ENCODE measurements around the gene CXCL14.

The CXCL14 gene

DNA sequence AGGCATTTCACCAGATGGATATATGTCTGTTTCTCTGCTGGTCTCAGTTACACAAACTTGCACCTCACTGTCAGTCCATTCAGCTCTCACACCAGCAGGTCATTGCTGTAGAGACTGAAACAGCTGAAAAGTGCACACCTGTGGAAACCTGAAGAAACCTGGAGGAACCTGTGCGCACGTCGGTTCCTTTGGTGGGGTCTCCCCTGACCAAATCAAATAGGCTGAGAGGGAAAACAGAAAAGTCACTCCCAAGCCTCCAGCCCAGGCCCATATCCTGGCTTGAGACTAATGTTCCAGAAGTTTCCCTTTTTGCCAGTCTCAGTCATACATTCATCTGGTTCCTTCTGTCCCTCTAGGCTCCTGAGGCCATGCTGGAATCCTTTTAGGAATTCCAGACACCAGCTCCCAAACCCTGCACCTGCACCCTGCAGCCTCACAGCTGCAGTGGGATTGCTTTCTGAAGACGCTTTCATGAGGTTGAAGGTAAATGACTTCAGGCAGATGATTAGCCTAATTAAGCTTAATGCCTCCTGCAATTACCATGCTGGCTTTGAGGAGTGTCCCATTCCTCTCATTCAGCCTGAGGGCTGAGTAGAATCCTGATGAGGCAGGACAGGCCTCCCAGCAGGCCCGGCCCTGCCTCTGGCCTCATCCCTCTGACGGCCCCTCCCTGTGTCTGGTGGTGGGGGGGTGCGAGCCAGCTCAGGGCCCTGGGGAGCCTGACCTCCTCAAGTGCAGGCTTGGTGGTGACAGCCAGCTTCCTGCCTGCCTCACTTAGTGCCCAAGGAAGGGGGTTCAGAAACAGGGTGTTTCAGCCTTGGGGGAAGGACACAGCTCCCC lies 24.3 kb upstream of the CXCL14 start:
- no peak overlapping the region for H3K27ac Mint-ChIP-seq
- H3K4me1 Mint-ChIP-seq, result no peaks in the 10 kb centered on the region
- DNase-seq, result no peak
- H3K9me3 Mint-ChIP-seq, result no peaks in the 10 kb centered on the region
- H3K27me3 Mint-ChIP-seq, result peaks cover 17% of the 10 kb centered on the region
- H3K4me3 Mint-ChIP-seq, result no peak overlapping the region
- no peaks in the 10 kb centered on the region for H3K36me3 Mint-ChIP-seq
- CTCF ChIA-PET, result no interaction called here

DNA sequence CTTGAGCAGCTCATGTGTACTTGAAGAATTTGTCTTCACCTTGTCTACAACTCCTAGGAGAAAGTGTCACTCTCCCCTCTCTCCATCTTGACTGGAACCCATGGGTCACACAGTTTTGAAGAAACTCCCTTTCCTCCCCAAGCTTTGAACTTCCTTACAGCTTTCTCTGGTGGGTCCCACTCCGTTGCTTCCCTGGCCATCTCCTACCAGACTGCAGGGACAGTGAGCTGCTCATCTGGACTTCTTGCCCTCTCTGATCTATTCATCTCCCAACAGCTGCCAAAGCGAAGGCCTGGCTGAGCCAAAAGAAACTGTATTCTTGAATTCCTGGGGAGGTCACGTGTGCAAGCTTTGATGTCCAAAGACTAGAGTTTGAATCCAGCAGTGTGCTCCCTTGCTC lies 22.7 kb upstream of the CXCL14 start:
- Mint-ChIP-seq H3K4me3 (no peak overlapping the region), H3K27ac (no peak overlapping the region), H3K4me1 (no peaks in the 10 kb centered on the region), H3K36me3 (no peaks in the 10 kb centered on the region), H3K9me3 (no peaks in the 10 kb centered on the region), H3K27me3 (peaks cover 11% of the 10 kb centered on the region)
- DNase-seq, result no peak
- CTCF ChIA-PET, result no interaction called here

DNA sequence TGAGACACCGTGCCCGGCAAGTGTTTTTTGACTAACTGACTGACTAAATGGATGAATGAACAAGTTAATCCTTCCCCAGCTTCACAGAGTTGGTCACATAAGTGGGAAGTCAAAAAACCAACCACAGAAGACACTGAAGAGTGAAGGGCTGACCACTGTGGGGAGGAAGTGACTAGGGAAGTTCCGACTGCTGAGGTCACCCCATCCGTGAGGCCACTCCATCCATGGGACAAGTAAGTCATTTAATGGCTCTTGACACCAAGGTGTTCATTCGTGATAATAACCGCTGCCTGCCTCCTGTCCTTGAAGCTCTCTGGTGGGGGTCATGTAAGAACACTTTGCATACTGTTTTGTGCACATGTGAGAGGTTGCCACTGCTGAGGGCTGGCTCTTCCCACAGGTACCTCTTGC lies 22.2 kb upstream of the CXCL14 start:
- H3K9me3 Mint-ChIP-seq, result no peaks in the 10 kb centered on the region
- H3K36me3 Mint-ChIP-seq, result no peaks in the 10 kb centered on the region
- CTCF ChIA-PET, result no interaction called here

DNA sequence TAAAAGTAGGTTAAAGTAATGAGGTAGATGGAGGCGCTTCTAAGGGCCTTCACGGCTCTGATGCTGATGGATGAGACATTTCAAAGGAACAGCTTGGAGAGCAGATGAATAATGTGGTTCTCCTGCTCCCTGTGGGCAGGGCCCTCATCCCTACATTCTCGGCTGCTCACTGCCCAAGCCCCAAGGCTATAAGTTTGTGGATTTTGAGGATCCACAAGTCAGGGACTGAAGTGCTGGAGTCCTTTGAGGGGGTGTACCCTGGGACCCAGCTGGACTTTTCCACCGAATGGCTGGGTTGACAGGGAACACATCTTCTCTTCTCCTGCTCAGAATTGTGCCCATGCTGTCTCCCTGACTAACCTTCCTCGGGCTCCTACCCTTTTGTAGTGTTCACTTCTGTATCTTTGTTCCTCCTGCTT lies 21.4 kb upstream of the CXCL14 start:
- no peak for DNase-seq
- H3K4me3 Mint-ChIP-seq, result no peak overlapping the region
- H3K36me3 Mint-ChIP-seq, result no peaks in the 10 kb centered on the region

More for the DNA sequence above, 22.2 kb upstream of the CXCL14 start:
- Mint-ChIP-seq H3K4me1 (no peaks in the 10 kb centered on the region), H3K27ac (no peak overlapping the region), H3K27me3 (peaks cover 9% of the 10 kb centered on the region), H3K4me3 (no peak overlapping the region)
- no peak for DNase-seq

DNA sequence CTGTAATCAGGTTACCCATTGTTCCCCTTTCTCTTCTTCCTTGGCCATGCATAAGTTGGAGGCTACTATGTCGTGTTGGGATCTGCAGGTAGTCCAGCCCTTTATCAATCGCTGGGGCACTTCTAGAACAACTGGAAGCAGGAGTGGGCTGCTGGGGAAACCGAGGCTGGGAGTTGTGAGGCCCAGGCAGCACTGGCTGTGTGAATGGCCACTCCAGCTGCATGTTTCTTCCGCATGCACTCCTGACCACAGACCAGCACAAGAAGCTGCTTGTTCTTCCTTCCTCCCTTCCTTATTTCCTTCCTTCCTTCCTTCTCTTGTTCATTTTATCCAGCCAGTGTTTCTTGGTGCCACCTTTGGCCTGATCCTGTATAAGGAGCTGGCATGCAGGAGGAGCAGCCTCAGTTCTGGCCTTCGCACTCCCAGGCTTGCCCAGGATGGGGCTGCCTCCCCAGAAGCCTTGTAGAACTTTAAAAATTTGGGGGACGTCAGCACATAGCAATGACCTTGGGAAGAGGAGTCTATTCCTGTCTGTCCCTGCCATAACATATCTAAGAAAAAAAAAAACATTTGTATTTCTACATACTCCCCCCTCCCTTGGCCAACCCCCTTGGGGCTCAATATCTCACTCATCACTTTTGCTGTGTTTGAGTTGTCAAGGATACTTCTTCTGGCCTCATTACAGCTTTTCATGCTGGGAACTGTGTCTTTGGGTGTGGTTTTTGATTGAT lies 20.8 kb upstream of the CXCL14 start:
- Mint-ChIP-seq H3K4me1 (no peaks in the 10 kb centered on the region), H3K27ac (no peak overlapping the region), H3K4me3 (no peak overlapping the region), H3K9me3 (no peaks in the 10 kb centered on the region), H3K36me3 (no peaks in the 10 kb centered on the region), H3K27me3 (peaks cover 17% of the 10 kb centered on the region)
- CTCF ChIA-PET, result no interaction called here
- no peak for DNase-seq

More for the DNA sequence above, 21.4 kb upstream of the CXCL14 start:
- Mint-ChIP-seq H3K9me3 (no peaks in the 10 kb centered on the region), H3K27ac (no peak overlapping the region), H3K27me3 (peaks cover 12% of the 10 kb centered on the region), H3K4me1 (no peaks in the 10 kb centered on the region)
- CTCF ChIA-PET, result no interaction called here

DNA sequence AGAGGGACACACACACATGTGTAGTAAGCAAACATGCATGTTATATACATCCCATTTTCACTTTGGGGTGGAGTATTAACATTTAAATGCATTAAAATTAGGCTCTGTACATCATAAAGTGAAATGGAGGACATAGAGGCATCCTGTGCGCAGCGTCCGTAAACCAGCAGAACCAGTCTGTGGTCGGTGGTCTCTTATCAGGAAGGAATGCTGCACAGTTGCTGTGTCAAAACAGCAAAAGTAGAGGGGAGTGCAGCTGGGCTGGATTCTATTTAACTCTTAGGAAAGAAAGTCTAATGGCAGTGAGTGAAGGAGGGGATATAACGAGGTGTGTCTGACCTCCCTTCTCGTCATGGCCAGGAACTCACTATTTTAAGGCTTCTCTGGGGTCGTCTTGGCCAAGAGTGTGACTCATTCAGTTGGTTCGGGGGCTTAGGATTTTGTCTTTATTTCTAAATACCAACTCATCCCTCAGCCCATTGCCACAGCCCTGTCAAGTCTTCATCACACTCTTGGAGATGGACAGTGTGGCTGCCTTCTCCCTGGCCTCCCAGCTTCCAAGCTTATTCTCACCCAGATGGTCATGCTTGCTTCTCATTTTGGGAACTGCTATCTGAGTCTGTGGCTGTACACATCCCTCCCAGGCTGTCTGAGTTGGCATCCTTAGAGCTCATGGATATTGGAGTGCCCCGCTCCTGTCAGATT lies 20.1 kb upstream of the CXCL14 start:
- DNase-seq, result no peak
- Mint-ChIP-seq H3K4me1 (no peaks in the 10 kb centered on the region), H3K9me3 (no peaks in the 10 kb centered on the region), H3K36me3 (no peaks in the 10 kb centered on the region), H3K27me3 (peaks cover 15% of the 10 kb centered on the region), H3K27ac (no peak overlapping the region), H3K4me3 (no peak overlapping the region)
- CTCF ChIA-PET, result no interaction called here

DNA sequence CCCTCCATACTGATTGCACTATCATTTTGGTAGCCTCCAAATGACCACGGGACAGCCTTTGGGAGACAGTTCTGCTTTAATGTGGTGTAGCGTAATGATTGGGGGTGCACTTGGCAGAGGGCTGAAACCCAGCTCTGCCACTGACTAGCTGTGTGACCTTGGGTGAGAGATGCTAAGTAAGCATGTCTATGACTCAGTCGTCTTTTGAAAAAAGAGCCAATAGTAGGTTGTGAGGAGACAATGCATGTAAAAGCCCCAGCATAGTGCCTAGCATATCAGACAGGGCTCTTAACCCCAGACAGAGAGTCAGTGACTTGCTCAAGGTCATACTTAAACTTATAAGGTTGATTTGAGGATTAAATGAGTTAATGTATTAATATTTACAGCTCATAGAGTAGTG lies 18.0 kb upstream of the CXCL14 start:
- CTCF ChIA-PET, result no interaction called here
- DNase-seq, result no peak
- Mint-ChIP-seq H3K9me3 (no peaks in the 10 kb centered on the region), H3K27me3 (peaks cover 22% of the 10 kb centered on the region), H3K36me3 (no peaks in the 10 kb centered on the region), H3K27ac (no peak overlapping the region), H3K4me3 (no peak overlapping the region), H3K4me1 (no peaks in the 10 kb centered on the region)

DNA sequence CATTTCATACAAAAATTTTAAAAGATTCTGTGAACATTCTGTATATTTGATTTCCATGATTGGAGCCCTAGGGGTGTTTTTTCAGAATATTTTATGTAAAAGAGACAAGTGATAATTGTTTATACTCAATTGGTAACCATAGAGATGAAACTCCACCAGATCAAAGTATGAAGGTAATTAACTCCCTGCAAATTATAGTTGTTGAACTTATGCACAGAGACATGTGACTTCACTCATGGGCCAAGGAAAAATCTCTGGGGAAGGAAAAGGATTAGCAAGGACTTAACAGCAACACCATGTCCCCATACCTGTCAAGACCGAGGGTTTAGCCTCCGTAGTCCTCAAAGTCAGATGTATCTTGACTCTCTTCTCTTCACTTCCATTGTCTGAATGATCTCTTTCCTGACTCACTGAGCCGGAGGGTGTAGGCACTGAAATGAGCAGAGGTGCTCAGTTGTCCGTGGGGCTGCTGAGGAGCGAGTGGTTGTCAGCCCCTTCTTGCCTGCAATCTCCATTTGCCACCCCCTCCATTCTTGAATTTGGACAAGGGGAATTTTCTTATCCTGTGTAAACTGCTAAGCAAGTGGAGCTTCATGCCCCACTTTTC lies 17.5 kb upstream of the CXCL14 start:
- Mint-ChIP-seq H3K27me3 (peaks cover 21% of the 10 kb centered on the region), H3K4me1 (no peaks in the 10 kb centered on the region)
- CTCF ChIA-PET, result no interaction called here

DNA sequence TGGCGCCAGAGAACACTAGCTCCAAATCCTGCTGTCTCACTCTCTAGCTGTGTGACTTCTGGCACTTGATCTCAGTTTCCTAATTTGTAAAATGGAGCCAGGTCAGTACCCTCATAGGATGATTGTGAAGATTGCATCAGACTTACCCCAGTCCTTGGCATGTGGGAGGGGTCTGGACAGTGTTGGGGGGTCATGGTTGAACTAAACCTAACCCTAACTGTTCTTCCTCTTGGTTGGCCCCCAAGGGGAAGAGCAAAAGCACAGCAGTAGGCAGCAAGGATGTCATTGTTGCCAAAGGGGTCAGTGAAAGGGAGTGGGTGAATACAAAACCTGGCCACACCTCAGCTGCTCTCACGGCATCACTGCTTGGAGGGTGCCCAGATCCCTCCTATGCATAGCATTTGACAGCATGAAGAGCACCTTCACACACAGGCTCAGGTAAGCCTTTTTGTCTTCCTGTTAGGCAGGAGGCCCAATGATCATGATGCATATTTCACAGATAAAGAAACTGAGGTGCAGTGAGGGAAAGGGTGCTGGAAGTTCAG lies 15.7 kb upstream of the CXCL14 start:
- no peak for DNase-seq
- CTCF ChIA-PET, result interaction anchor here (2.2 kb wide), 1 partner anchor 29 kb away, joined by 6 read pairs; no protein-coding TSS in a partner anchor
- Mint-ChIP-seq H3K36me3 (no peaks in the 10 kb centered on the region), H3K4me3 (no peak overlapping the region), H3K9me3 (no peaks in the 10 kb centered on the region), H3K27me3 (peaks cover 21% of the 10 kb centered on the region), H3K4me1 (no peaks in the 10 kb centered on the region), H3K27ac (no peak overlapping the region)

More for the DNA sequence above, 17.5 kb upstream of the CXCL14 start:
- no peak for DNase-seq
- H3K9me3 Mint-ChIP-seq, result no peaks in the 10 kb centered on the region
- no peak overlapping the region for H3K27ac Mint-ChIP-seq
- no peaks in the 10 kb centered on the region for H3K36me3 Mint-ChIP-seq
- H3K4me3 Mint-ChIP-seq, result no peak overlapping the region

DNA sequence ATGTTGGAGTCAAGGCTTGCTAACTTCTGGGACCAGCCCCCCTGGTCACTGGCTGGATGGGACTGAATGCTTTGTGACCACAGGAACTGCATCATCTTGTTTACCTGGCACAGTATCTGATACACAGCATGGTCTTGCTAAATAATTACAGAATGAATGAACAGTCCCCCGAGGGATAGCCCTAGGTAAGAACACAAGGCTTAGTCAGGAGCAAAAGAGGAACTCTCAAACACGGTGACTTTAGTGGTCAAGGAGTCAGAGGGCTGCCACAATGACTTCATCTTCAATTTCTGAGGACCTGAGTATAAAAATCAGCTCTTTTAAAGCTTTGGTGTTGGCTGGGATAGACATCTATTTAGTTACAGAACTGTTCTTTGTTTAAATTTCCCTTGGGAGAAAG lies 15.1 kb upstream of the CXCL14 start:
- no peak overlapping the region for H3K4me3 Mint-ChIP-seq
- peaks cover 21% of the 10 kb centered on the region for H3K27me3 Mint-ChIP-seq
- H3K36me3 Mint-ChIP-seq, result no peaks in the 10 kb centered on the region
- no peaks in the 10 kb centered on the region for H3K4me1 Mint-ChIP-seq
- no peaks in the 10 kb centered on the region for H3K9me3 Mint-ChIP-seq
- H3K27ac Mint-ChIP-seq, result no peak overlapping the region
- CTCF ChIA-PET, result interaction anchor here (2.2 kb wide), 1 partner anchor 28 kb away, joined by 6 read pairs; no protein-coding TSS in a partner anchor
- DNase-seq, result no peak

DNA sequence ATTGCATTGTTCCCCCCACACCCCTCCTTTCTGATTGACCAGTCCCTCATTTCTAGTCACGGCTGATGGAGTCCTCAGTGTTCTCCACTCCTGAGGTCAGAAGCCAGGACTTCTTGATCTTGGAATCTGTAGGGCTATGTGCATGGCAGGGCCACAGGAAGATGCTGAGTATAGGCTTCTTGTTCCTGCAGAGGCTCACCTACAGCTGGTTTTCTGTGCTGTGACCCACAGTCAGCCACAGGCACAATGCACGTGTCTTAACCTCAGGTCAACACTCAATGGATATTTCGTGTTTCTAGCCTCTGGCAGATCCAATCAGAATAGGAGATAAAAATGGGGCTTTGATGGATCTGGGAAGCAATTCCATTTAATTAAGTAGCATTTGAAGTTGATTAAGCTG lies 14.3 kb upstream of the CXCL14 start:
- no peak overlapping the region for H3K4me3 Mint-ChIP-seq
- H3K27me3 Mint-ChIP-seq, result peaks cover 21% of the 10 kb centered on the region
- no peak overlapping the region for H3K27ac Mint-ChIP-seq
- no peaks in the 10 kb centered on the region for H3K9me3 Mint-ChIP-seq
- no peak for DNase-seq
- no peaks in the 10 kb centered on the region for H3K4me1 Mint-ChIP-seq
- H3K36me3 Mint-ChIP-seq, result no peaks in the 10 kb centered on the region
- CTCF ChIA-PET, result interaction anchor here (2.2 kb wide), 1 partner anchor 27 kb away, joined by 6 read pairs; no protein-coding TSS in a partner anchor

DNA sequence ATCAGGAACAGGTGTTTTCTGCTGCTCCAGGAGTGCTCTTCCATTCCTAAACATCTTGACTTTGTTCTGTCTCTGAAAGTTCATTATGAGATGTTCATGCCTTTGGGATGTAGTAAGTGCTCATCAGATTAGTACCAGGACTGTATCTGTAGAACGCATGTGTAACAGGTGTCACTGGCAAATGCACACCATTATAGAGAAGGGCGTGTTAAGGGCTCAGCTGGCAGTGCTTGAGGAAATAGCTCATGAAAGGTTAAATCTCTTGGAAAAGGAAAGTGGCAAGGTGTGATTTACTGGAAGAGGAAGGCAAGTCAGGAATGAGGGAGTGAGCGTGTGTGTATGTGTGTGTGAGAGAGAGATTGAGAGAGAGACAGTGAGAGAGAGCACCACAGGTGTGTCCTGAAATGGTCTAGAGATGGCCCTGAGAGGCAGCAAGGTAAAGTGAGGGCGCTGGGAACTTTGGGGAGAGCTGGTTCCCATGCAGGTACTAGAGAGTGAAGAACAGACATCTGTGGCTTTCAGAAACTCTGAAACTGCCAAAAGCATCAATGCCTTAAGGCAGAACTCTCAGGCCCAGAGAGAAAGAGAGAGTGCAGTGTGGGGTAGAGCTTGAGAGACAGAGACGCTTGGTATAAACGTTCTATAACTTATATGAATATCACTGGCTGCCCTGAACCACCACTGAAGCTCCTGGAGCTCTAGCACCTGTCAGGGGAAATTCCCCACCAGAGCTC lies 13.7 kb upstream of the CXCL14 start:
- Mint-ChIP-seq H3K27me3 (peaks cover 21% of the 10 kb centered on the region), H3K9me3 (no peaks in the 10 kb centered on the region), H3K4me1 (no peaks in the 10 kb centered on the region), H3K27ac (no peak overlapping the region), H3K36me3 (no peaks in the 10 kb centered on the region), H3K4me3 (no peak overlapping the region)
- no peak for DNase-seq
- CTCF ChIA-PET, result interaction anchor here (2.2 to 2.3 kb wide), 2 partner anchors 27 kb away, joined by 6 to 8 read pairs; no protein-coding TSS in a partner anchor

DNA sequence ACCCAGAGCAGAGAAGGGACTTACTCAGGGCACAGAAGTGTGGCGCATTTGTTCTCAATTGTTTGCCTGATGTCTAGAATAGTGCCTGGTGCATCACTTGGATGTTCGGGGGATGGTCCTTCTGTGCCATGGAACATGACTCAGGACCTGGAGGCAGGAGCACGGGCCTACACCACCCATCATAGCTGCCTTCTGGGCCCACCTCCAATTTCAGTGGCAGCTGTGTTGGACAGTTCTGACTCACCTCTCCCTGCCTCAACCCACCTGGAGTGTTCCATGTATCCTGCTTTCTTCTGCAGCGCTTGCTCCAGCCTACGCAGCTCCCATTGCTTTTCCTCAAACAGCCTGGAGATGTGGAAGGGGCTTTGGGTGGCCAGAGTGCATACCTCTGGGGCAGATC lies 12.5 kb upstream of the CXCL14 start:
- no peaks in the 10 kb centered on the region for H3K9me3 Mint-ChIP-seq
- H3K4me3 Mint-ChIP-seq, result no peak overlapping the region
- no peak for DNase-seq
- H3K27me3 Mint-ChIP-seq, result peaks cover 21% of the 10 kb centered on the region
- no peak overlapping the region for H3K27ac Mint-ChIP-seq
- H3K4me1 Mint-ChIP-seq, result no peaks in the 10 kb centered on the region
- H3K36me3 Mint-ChIP-seq, result no peaks in the 10 kb centered on the region
- CTCF ChIA-PET, result interaction anchor here (2.3 kb wide), 1 partner anchor 26 kb away, joined by 8 read pairs; no protein-coding TSS in a partner anchor
